ENCODE measurements around the gene UPF2. TPM values are rescaled to one million over a fixed set of nuclear protein-coding genes. Genes with fewer than 3 reads are reported as not detected.
"Not testable (repeated sequence)": the region's sequence is repeated elsewhere in the genome, so short reads cannot be mapped to it uniquely, and the experiment has no call there.

The UPF2 gene
- total RNA-seq, 1 experiment from 2014 or later = 17.9 TPM

GRCh38 chr10:12041766-12042408 is 722 bp downstream of the UPF2 start:
- DNase-seq (ENCODE audit: low spot score) = peak; percentile 61

GRCh38 chr10:12036073-12036655 is 6.4 kb downstream of the UPF2 start:
- DNase-seq (ENCODE audit: low spot score) = no peak

- DNase-seq (ENCODE audit: low spot score) = no peak
These were observed 11.2 kb downstream of the UPF2 start for GRCh38 chr10:12031404-12031803.

- DNase-seq (ENCODE audit: low spot score) = no peak
These were observed 15.1 kb downstream of the UPF2 start for GRCh38 chr10:12027539-12027938.

GRCh38 chr10:12025591-12025990 is 17.0 kb downstream of the UPF2 start:
- no peak for DNase-seq (ENCODE audit: low spot score)

- DNase-seq (ENCODE audit: low spot score) = no peak
These were observed 19.9 kb downstream of the UPF2 start for GRCh38 chr10:12022580-12023257.

GRCh38 chr10:12020574-12020973 is 22.0 kb downstream of the UPF2 start:
- DNase-seq (ENCODE audit: low spot score) = no peak

- no peak for DNase-seq (ENCODE audit: low spot score)
These were observed 23.2 kb downstream of the UPF2 start for GRCh38 chr10:12019283-12019971.

GRCh38 chr10:12018438-12019282 is 23.9 kb downstream of the UPF2 start:
- no peak for DNase-seq (ENCODE audit: low spot score)

- no peak for DNase-seq (ENCODE audit: low spot score)
These were observed 28.7 kb downstream of the UPF2 start for GRCh38 chr10:12013926-12014325.

- DNase-seq (ENCODE audit: low spot score) = not testable (repeated sequence)
These were observed 29.2 kb downstream of the UPF2 start for GRCh38 chr10:12013391-12013790.

GRCh38 chr10:12010353-12010752 is 32.3 kb downstream of the UPF2 start:
- DNase-seq (ENCODE audit: low spot score) = no peak

- DNase-seq (ENCODE audit: low spot score) = not testable (repeated sequence)
These were observed 33.8 kb downstream of the UPF2 start for GRCh38 chr10:12008842-12009241.

GRCh38 chr10:12006671-12007070 is 35.9 kb downstream of the UPF2 start:
- no peak for DNase-seq (ENCODE audit: low spot score)

- DNase-seq (ENCODE audit: low spot score) = peak; percentile 11
These were observed 48.7 kb downstream of the UPF2 start for GRCh38 chr10:11993834-11994468.

GRCh38 chr10:11988924-11989323 is 53.7 kb downstream of the UPF2 start:
- DNase-seq (ENCODE audit: low spot score) = no peak

- peak; percentile 90 for DNase-seq (ENCODE audit: low spot score)
These were observed 55.9 kb downstream of the UPF2 start for GRCh38 chr10:11986593-11987216.

- DNase-seq (ENCODE audit: low spot score) = no peak
These were observed 60.4 kb downstream of the UPF2 start for GRCh38 chr10:11982253-11982652.

GRCh38 chr10:11975795-11976194 is 66.8 kb downstream of the UPF2 start:
- no peak for DNase-seq (ENCODE audit: low spot score)

- DNase-seq (ENCODE audit: low spot score) = not testable (repeated sequence)
These were observed 70.1 kb downstream of the UPF2 start for GRCh38 chr10:11972523-11972922.

Data from HT-29 (cell line).